GM19468 (cell line): ENCODE measurements around the gene SMAP1.
A peak's percentile ranks its signal among the peaks of the same experiment; 100 is the strongest.

Experiments used
- ATAC-seq: cut with Tn5 transposase; IDR thresholded peaks from one replicate; pipeline ENCODE4 v1.9.1; 2021; ENCODE audit warnings: mild to moderate bottlenecking, moderate library complexity, moderate number of reproducible peaks; ENCODE audit not compliant: unreplicated experiment; ENCODE audit errors: extremely low read depth

Gene SMAP1

DNA sequence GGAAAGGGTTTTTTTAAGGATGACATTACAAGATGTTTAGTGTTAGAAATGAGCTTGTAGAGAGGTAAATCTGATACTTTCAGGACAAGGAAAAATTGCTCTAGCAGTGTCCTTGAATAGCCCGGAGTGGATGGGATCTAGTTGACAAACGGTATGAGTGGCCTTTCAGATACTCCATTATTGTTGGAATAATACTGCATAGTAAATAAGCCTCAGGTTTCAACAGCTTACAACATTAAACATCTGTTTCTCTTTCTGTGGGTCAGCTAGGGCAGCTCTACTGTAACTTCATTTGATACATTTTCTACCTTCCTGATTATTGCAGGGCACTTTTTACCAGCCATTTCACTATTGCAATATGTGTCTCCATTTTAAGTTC lies 171.2 kb downstream of the SMAP1 start:
- no peak for ATAC-seq

DNA sequence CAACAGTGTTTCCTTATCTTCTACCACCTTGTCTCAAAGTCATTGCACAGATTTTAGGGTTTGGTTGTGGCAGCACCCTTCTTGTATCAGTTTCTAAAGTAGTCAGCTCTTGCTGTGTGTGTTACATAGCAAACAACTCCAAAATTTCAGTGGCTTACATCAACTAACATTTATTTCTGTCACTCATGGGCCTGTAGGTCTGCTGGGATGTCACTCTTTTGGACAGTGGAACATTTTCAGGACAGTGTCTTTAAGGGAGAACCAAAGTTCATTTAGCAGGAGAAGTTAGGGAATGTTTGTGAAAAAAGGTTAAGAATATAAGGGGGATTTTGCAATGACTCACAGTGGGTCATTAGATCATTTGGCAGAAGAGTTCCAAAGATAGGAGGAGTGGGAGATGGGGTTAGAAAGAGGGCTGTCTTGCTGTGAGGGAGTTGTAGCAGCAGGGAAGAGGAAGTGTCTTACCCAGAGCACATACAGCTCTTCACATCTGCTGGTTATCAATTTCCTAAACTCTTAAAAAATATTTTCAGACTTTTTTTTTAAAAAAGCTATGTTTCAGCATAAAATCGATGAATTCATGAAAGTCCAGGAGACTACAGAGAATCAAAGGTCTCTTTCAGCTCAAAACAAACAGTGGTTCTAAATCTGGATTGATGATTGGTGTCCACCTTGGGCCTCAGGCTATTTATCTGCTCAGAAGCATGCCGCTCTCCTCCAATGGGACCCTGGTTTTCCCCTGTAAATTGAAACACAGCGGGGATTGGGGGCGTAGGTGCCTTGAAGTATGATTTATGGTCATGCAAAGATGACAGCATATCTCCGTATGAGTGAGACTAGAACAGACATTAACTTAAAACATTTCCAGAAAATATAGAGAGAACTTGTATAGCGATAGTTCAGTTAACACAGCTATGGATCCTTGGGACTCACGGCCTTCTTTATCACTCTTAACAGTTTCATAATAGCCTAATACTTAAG lies 171.9 kb downstream of the SMAP1 start:
- ATAC-seq = no peak

DNA sequence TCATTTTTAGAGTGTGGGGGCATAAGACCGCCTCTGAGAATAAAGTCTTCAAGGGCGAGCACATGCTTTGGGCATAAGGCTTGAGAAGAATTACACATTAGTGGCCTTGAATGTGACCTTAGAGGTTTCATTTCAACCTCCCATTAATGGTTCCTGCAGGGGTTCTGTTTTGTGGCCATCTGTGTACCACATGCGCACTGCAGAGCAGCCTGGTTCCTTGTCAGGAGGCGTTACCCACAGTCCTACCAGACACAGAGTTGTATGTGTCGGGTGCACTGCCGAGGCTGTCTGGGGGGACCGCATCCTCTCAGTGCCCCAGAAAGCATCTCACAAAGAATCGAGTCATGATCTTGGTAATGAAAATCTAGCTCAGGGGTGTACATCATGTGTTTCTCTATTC lies 173.4 kb downstream of the SMAP1 start:
- ATAC-seq = no peak

DNA sequence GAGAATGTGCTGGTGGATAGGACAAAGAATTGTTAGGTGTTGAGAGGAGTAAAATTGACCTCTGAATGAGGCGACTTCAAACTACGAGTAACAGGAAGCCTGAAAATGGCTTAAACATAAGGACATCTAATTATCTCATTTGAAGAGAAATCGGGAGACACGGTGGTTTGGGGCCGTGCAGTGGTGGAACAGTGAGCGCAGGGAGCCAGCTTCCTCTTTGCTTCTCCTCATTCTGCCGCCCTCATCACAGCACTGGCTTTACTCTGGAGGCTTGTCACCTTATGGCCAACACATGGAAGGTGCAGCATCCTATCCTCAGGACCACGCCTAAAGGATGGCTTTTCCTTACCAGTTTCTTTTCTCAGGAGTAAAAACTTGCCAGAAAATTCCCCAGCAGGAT lies 174.9 kb downstream of the SMAP1 start:
- ATAC-seq = no peak

DNA sequence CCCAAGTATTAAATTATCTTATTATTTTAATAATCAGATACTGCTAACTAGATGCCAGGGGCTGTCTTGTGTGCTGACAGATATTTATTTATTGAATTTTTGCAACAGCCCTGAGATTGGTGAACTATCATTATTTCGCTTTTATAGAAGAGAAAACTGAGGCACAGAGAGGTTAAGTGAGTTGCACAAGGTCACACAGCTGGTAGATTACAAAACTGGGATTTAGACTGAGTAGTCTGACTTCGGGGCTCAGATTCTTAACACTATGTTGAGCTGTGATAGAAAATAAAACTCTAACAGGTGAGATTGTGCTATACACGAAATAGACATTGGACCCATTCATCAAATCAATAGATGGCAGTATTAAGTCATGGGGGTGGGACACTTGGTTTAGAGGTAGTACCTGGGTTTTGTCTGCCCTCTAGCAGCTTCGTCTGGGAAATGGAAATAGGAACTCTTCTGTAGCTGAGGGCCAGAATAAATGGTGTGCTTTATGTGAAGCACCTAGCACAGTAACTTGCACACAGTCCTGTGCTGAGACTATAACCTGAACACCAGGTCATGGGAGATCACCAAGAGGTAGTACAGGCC lies 175.7 kb downstream of the SMAP1 start:
- ATAC-seq = no peak

DNA sequence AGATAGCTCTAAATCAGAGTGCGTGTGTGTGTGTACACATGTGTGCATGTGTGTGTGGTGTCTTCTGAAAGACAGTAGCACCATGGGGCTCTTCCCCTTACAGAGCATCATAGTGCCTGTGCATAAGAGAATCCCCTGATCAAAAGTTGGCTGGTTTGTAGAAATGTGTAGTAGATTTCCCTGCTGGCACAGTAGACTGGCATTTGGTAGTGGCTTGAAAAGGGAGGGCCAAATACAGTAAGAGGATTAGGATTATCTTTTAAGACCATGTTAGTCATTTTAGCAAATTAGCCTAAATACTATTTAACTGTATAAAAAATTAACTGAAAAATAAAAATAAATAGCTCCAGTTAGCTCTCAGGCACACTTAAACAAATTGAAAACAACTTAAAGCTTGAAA lies 176.6 kb downstream of the SMAP1 start:
- no peak for ATAC-seq

DNA sequence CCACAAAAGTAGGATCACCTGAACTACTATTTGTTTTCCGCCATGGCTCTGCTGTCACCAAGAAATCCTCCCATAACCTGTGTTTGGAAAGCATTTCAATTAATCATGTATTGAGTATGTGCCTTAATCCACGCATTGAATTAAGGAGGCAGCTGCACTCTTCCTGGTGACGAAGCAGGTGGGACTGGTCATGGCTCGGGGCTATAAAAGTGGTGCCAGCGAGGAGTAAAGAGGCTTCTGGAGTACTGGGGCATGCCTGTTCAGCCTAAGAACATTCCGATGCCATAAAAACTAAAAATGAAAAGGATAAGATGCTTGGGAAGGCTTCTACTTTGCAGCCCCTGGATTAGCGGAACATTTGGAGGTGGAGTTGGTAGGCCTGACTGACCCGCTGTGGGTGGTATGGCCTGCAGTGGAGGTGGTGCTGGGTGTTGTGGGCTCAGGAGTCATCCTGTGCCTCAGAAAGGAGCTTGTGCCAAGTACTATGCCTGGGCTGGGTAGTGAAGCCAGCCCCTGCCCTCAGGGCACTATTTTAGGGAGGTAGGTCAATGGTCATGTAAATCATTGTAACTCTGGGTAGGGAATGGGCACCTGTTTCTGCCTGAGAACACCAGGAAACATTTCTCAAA lies 178.6 kb downstream of the SMAP1 start:
- ATAC-seq = no peak

DNA sequence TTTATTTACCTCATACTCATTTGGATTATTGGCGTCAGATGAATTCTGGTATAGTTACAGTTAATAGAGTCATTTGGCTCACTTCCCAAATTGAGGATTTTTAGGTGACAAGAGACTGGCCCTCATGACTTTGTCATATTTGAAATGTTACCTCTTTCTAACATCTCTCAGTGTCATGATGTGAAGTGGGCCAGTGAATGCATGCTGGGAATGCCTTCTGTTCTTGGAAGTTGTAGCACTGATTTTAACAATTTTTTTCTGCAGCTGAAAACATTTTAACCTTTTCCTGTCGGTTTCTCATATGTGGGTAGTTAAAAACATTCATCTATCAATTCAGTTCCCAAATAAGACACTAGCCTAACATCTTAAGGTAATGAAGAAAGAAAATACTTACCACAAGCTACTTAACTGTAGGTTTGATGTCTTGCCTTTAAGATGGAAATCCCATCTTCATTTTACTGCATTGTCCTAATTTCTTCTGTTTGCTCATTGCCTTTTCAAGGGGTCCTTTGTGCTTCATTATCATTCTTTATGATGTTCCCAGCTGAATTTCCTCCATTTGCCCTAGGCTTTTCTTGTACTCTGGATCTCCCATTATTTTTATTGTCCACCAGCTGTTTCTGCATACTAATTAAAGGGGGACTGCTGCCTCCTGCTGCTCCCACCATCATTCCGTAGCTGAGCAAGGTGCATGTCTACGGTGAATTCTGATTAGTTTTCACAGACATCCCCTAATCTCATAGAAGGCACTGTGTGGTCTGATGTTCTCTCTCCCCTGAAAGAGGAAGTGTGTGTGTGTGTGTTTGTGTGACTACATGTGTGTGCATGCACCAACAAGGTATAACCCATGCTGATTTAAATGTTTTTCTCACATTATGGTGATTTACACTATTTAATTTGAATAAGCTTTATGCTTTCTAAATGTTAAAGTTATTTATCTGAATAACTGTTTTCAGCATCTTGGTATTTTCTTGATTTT lies 179.7 kb downstream of the SMAP1 start:
- ATAC-seq = no peak

DNA sequence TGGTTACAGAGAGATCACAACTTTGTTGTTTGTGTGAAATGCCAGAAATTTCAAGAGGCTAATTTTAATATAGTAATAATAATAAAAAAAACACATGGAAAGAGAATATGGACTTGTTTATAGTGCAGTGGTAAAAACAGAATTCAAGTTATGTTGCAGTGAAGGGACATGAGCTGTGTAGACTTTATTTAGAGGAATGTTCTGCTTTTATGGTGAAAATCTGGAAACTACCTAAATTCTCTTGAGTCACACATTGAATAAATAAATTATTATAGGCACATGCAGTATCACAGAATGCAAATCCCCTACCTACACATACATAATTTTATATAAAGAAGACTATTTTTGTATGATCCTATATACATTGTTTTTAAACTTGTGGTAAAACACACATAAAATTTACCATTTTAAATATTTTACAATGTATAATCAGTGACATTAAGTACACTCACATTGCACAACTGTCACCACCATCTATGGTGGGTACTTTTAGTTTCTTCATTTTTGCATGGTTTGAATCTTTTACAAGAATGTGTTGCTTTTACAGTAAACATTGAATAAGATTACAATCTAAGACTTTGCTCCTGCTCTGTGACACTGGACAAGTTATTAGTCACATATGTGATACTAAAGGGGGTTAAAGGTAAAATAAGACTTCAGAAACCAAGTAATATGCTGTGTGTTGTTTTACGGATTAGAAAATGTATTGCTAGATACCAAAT lies 181.8 kb downstream of the SMAP1 start:
- no peak for ATAC-seq

DNA sequence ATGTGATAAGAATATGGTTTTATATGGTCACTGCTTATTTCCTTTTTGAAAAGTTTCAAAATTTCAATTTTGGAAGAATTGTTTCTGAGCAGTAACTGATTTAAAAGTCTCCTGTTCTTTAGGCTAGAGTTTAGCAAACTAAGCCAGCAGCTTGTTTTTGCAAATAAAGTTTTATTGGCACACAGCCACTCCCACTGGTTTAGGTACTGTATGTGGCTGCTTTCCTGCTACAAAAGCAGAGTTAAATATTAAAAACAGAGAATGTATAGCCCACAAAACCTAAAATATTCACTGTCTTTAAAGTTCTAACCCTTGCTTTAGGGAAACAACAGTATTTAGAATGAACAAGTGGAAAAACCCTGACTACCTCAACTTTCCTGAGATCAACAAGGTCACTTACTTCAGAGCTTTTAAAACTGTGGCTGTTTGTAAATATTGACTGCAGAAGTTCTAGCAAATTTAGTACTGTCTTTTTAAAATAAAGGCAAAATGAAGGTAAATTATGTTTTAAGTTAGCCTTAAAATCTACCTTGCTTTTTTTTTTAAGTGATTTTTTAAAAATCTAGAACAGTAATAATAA lies 185.1 kb downstream of the SMAP1 start:
- no peak for ATAC-seq

DNA sequence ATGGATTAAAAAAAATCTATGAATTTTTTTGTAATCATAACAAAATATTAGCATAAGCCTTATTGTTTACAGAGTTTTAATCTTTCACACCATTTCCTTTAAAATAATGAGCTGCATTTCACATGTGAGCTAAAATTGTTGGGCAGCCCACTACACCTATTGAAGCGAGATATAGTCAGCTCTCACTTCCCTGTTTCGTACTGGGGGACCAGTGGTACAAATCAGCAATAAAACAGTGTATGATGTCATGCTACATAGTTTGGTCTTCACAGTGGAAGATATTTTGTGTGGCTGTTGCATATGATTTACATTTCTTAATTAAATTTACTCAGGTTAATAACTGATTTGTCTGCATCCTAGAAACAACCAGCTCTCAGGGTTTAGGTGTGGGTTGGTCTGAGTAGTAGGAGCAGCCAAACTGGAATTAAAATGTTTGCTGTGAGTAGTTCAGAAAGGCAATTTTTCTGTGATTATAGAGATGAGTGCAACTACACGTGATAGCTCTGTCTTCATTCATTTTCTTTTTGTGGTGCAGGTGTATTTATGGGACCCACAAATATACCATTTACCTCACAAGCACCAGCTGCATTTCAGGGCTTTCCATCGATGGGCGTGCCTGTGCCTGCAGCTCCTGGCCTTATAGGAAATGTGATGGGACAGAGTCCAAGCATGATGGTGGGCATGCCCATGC lies 189.8 kb downstream of the SMAP1 start:
- peak; percentile 100 for ATAC-seq

DNA sequence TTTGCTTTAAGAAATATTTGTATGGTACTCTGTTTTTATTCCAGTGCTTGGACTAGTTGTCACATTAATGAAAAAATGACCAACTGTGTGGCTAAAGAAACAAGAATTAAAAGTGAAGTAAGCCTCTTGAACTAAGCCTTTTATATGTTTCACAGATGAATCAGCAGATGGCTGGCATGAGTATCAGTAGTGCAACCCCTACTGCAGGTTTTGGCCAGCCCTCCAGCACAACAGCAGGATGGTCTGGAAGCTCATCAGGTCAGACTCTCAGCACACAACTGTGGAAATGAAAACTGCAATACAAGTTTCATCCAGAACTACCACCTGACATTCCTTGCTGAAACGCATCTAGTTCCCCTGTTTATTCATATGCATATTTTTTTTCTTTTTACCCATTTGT lies 192.4 kb downstream of the SMAP1 start:
- ATAC-seq = no peak

DNA sequence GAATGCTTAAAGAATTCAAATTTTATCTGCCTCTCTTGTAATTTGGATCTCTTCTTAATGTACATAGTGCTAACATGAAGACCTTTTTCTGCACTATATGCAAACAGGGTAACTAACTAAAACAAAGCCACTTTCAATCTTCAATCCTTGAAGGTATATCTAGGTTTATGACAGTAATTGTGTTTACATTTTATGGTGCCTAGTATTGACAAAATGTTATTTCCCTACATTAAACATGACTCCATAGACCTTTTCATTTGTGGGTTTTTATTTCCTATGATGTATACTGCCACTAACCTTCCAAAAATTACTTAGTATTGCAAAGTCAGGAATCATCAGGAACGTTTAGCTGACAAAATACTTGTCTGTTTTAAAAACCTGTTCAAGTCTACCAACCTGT lies 193.2 kb downstream of the SMAP1 start:
- no peak for ATAC-seq

DNA sequence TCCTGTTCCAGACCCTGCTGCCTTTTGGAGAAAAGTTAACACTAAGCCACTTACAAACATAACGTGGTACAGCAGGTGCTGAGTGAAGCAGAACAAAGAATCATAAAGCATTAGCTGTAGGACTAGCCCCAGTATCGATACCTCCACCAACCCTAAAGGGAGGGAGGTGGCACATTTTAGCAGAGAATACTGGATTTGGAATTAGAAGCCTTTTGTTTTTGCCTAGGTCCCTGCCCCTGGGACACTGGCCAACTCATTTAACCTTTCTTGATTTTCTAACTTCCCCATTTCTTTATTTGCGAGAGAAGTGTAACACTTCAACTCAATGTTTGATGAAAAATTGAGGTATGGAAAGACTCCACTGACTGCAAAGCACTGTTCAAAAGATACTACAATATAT lies 195.7 kb downstream of the SMAP1 start:
- no peak for ATAC-seq

DNA sequence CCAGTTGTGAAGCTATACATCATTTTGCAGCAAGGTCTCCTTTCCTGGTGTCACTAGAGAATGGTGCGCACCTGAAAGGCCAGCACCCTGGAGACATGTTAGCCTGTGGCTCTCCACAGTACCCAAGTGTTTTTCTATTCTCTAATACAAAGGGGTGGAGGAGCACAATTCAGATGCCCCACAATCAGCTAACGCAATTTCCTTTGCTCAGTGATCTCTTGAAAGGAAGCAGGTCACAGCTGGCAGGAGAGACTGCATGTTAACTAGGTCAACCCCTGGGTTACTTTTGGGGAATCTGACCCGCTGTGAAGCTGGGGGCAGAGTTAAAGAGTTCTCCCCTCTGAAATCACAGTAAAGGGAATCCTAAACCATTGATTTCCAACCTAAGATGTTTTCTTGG lies 196.7 kb downstream of the SMAP1 start:
- no peak for ATAC-seq

DNA sequence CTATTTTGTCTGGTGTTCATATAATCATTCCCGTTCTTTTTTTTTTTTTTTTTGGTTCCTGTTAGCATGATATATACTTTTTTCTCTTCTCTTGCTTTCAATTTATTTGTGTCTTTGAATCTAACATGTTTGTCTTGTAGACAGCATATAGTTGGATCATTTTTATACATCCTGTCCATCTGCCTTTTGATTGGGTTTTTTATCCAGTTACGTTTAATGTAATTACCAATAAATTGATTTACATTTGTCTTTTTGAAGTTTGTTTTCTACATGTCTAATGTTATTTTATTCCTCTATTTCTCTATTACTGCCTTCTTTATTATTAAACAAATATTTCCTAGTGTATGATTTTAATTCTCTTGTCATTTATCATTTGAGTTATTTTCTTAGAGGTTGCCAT lies 204.8 kb downstream of the SMAP1 start:
- no peak for ATAC-seq

DNA sequence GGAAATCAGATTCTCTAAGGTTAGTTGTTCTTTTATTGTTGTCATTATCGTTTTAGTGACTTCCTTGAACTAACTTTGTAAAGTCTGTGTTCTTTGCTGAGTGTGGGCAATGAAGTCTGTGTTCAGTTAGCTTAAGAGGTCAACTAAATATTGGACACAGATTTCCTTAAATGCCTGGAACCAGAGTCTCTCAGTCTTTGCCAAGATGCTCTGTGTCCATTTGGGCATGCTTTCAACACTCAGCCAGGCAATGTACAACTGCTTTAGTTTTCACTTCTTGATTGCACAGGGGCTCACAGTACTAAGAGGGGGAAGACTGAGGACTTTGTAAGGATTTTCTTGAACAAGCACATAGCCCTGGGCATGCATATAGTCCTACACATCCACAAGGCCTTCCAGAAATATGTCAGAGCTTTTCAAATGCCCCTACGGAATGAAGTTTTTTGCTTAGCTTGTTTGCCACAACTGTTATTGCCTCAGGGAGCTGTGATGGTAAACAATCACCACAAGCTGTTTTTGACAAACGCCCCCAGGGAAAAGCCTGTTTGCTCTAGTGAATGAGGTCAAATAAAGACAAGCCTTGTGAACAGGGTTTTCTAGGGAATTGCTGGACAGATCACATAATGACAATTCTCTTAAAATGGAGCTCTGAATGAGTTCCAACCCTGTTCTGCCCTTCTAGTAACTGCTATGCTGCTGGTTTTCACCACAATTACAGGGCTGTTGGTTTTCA lies 206.7 kb downstream of the SMAP1 start:
- ATAC-seq = no peak

DNA sequence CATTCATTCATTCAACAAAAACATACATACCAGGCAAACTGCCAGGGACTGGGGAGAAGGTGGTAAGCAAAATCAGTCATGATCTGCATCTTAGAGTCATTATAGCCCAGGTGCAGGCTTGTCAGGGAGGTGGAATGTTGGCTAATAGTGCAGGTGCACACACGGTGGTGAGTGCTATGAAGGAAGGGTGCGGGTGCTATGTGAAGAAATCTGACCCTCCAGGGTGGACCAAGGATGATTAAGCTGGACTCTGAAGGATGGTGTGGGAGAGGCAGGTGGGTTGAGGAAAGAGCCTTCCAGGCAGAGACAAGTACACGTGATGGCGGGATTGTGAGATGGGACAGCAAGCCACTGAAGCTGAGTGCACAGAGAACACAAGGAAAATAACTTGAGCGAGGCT lies 211.8 kb downstream of the SMAP1 start:
- ATAC-seq = no peak
